ENCODE results near the gene DSG2.

- TF ChIP-seq, protein P1, sequence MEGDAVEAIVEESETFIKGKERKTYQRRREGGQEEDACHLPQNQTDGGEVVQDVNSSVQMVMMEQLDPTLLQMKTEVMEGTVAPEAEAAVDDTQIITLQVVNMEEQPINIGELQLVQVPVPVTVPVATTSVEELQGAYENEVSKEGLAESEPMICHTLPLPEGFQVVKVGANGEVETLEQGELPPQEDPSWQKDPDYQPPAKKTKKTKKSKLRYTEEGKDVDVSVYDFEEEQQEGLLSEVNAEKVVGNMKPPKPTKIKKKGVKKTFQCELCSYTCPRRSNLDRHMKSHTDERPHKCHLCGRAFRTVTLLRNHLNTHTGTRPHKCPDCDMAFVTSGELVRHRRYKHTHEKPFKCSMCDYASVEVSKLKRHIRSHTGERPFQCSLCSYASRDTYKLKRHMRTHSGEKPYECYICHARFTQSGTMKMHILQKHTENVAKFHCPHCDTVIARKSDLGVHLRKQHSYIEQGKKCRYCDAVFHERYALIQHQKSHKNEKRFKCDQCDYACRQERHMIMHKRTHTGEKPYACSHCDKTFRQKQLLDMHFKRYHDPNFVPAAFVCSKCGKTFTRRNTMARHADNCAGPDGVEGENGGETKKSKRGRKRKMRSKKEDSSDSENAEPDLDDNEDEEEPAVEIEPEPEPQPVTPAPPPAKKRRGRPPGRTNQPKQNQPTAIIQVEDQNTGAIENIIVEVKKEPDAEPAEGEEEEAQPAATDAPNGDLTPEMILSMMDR (conservative IDR thresholded peaks at IDR 0.05; ENCODE audit: low read depth, low read length), result no peak
- TF ChIP-seq EZH2 (IDR thresholded peaks at IDR 0.05; ENCODE audit: borderline replicate concordance, low read depth, low read length, poor library complexity, severe bottlenecking), result no peak
These were observed 59.5 kb downstream of the DSG2 start for GRCh38 chr18:31557446-31557845.

Measured in A673 (cell line).